HepG2 (cell line): Measurements from ENCODE around the gene MEIOB. TPM values are rescaled to one million over a fixed set of nuclear protein-coding genes. Genes with fewer than 3 reads are reported as not detected.

Experiments used
- CBX1 ChIP-seq: IDR thresholded peaks from one replicate; pipeline ENCODE4 v1.6.1; 2016; ENCODE audit warnings: antibody characterized with exemption, low read depth
- HOXA9 ChIP-seq: sonication (generic); formaldehyde crosslinking; IDR thresholded peaks from 2 replicates; pipeline ENCODE4 v1.8.1; 2022; ENCODE audit warnings: missing genetic modification reagents, mild to moderate bottlenecking, moderate library complexity, borderline replicate concordance
- MXD4 ChIP-seq: IDR thresholded peaks from 2 replicates; pipeline ENCODE4 v1.6.1; 2016; ENCODE audit warnings: mild to moderate bottlenecking, missing biosample characterization, missing genetic modification reagents
- NPAS2 ChIP-seq: sonication (generic); formaldehyde crosslinking; IDR thresholded peaks from 2 replicates; pipeline ENCODE4 v1.8.0; 2022; ENCODE audit warnings: mild to moderate bottlenecking, missing genetic modification reagents, borderline replicate concordance
- SNAPC2 ChIP-seq: sonication (generic); formaldehyde crosslinking; IDR thresholded peaks from 2 replicates; pipeline ENCODE4 v1.8.1; 2022; ENCODE audit warnings: mild to moderate bottlenecking, missing genetic modification reagents
- TBX3 ChIP-seq: fragments of 450-650 bp; IDR thresholded peaks from 2 replicates; pipeline ENCODE4 v1.6.1; 2017; ENCODE audit warnings: antibody characterized with exemption, mild to moderate bottlenecking, inconsistent platforms, borderline replicate concordance
- ZNF263 ChIP-seq: sonication (generic); formaldehyde crosslinking; IDR thresholded peaks from 2 replicates; pipeline ENCODE4 v1.4.0; 2020; ENCODE audit warnings: missing genetic modification reagents
- ZNF343 ChIP-seq: sonication (generic); formaldehyde crosslinking; IDR thresholded peaks from 2 replicates; pipeline ENCODE4 v1.4.0; 2020; ENCODE audit warnings: mild to moderate bottlenecking, missing genetic modification reagents
- ZNF44 ChIP-seq: sonication (generic); formaldehyde crosslinking; IDR thresholded peaks from 2 replicates; pipeline ENCODE4 v1.5.1; 2020; ENCODE audit warnings: mild to moderate bottlenecking, missing genetic modification reagents
- polyA plus RNA-seq, 8 experiments: library from polyadenylated mRNA; depleted of rRNA in 3 of 8; stranded (reverse) in 7 of 8; unstranded in 1 of 8; fragments of >200 nt; fragmentation: Illumina TruSeq in 4 of 8; extraction: Trizol in 4 of 8; gene quantifications; 2 replicates each; pipeline versions ENCODE4 v1.2.1 to v1.2.3, GENCODE V29; 2011 to 2016; ENCODE audit warnings: low read depth in 4 of 8, missing spikeins in 1 of 8, mixed read lengths in 1 of 8; ENCODE audit not compliant: insufficient read depth in 1 of 8
- total RNA-seq, 5 experiments: library from RNA; depleted of rRNA; stranded (reverse); fragments of >200 nt; fragmentation: Illumina TruSeq; extraction: Trizol; gene quantifications; 2 replicates each; pipeline ENCODE4 v1.2.3, GENCODE V29; 2016; ENCODE audit warnings: low read depth in 1 of 5
- TF ChIP-seq, protein P1 (sequence below): sonication (generic); formaldehyde crosslinking; IDR thresholded peaks from 2 replicates; pipeline ENCODE4 v1.4.0; 2020; ENCODE audit warnings: mild to moderate bottlenecking, missing genetic modification reagents
- TF ChIP-seq, protein P2 (sequence below): sonication (generic); formaldehyde crosslinking; IDR thresholded peaks from 2 replicates; pipeline ENCODE4 v1.4.0; 2020; ENCODE audit warnings: missing genetic modification reagents, borderline replicate concordance
- TF ChIP-seq, protein P3 (sequence below): sonication (generic); formaldehyde crosslinking; IDR thresholded peaks from 2 replicates; pipeline ENCODE4 v1.5.0; 2020; ENCODE audit warnings: missing genetic modification reagents

MEIOB gene
- total and polyA plus RNA-seq, 2 of the 13 experiments (the other 11 are each of a cell fraction or from before 2014, with no cell fraction given), result 0.17 TPM; not detected in 1

DNA sequence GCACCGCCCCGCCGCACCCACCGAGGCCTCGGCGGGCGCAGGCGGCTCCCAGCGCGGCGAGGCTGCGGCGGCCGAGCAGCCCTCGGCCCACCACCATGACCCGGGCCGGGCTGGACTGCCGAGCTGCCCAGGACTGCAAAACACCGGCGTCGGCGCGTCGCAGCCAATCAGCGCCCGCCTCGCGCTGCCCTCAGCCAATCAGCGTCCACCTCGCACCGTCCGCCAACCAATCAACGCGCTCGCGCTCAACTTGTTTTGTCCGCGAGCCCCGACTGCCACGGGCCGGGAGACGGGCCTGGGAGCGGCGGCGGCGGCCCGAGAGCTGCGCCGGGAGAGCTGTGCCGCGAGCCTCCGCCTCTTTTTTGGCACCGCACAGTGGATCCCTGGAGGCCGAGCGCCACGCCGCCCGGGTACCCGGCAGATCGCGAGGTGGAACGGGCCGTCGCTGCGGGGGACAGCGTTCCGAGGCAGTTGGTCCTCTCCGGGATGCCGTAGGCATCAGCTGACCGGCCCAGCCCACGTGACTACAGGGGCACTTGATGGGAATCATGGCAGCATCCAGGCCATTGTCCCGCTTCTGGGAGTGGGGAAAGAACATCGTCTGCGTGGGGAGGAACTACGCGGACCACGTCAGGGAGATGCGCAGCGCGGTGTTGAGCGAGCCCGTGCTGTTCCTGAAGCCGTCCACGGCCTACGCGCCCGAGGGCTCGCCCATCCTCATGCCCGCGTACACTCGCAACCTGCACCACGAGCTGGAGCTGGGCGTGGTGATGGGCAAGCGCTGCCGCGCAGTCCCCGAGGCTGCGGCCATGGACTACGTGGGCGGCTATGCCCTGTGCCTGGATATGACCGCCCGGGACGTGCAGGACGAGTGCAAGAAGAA, 45.0 kb downstream of the MEIOB start, which contains the start of the genes FAHD1 and HAGH (continued):
- TF ChIP-seq, protein P1, sequence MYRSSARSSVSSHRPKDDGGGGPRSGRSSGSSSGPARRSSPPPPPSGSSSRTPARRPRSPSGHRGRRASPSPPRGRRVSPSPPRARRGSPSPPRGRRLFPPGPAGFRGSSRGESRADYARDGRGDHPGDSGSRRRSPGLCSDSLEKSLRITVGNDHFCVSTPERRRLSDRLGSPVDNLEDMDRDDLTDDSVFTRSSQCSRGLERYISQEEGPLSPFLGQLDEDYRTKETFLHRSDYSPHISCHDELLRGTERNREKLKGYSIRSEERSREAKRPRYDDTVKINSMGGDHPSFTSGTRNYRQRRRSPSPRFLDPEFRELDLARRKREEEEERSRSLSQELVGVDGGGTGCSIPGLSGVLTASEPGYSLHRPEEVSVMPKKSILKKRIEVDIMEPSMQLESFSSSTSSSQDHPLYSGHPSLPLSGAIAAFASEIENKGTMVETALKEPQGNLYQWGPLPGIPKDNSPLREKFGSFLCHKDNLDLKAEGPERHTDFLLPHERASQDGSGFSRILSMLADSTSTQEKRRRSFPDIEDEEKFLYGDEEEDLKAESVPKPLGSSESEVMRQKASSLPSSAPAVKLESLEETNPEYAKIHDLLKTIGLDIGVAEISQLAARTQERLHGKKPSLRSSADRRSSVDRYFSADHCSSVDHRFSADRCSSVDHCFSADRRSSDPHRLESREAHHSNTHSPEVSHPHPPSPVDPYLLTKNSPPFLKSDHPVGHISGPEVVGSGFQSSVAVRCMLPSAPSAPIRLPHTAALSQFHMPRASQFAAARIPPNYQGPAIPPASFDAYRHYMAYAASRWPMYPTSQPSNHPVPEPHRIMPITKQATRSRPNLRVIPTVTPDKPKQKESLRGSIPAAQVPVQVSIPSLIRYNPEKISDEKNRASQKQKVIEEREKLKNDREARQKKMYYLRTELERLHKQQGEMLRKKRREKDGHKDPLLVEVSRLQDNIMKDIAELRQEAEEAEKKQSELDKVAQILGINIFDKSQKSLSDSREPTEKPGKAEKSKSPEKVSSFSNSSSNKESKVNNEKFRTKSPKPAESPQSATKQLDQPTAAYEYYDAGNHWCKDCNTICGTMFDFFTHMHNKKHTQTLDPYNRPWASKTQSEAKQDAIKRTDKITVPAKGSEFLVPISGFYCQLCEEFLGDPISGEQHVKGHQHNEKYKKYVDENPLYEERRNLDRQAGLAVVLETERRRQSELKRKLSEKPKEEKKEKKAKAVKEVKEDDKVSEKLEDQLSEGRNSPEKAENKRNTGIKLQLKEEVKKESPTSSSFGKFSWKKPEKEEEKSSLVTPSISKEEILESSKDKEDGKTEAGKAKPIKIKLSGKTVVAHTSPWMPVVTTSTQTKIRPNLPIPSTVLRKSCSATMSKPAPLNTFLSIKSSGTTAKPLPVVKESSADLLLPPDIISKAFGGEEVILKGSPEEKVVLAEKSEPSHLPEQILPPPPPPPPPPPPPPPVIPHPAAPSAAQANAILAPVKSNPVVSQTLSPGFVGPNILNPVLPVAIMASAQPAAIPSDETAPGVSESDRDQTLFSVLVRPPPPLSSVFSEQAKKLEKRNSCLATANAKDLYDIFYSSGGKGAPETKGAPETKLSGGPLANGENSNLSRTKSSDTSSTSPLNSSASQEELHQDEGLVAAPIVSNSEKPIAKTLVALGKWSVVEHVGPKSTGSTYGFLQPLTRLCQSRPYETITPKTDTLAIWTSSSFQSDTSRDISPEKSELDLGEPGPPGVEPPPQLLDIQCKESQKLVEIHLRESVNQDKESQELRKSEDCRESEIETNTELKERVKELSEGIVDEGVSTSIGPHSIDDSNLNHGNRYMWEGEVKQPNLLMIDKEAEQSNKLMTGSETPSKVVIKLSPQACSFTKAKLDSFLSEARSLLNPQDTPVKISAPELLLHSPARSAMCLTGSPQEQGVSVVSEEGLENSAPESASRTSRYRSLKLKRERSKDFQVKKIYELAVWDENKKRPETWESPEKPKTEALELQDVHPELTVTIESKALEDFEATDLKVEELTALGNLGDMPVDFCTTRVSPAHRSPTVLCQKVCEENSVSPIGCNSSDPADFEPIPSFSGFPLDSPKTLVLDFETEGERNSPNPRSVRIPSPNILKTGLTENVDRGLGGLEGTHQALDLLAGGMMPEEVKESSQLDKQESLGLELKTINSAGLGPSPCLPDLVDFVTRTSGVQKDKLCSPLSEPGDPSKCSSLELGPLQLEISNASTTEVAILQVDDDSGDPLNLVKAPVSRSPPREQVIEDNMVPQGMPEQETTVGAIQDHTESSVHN (CRISPR knock-in tag), result peak; percentile 49; the same call in 1 of the 2 replicates
- TF ChIP-seq ZNF44 (peak; percentile 84; the same call in 1 of the 2 replicates), SNAPC2 (CRISPR knock-in tag) (peak; percentile 78; the same call in 1 of the 2 replicates), ZNF343 (peak; percentile 68; the same call in 1 of the 2 replicates), HOXA9 (CRISPR knock-in tag) (peak; percentile 91; the same call in 1 of the 2 replicates), CBX1 (peak; percentile 80), ZNF263 (CRISPR knock-in tag) (no peak; the same call in none of the 2 replicates), MXD4 (CRISPR knock-in tag) (peak; percentile 87; the same call in 1 of the 2 replicates), TBX3 (peak; percentile 60), NPAS2 (CRISPR knock-in tag) (no peak)
- TF ChIP-seq, protein P2, sequence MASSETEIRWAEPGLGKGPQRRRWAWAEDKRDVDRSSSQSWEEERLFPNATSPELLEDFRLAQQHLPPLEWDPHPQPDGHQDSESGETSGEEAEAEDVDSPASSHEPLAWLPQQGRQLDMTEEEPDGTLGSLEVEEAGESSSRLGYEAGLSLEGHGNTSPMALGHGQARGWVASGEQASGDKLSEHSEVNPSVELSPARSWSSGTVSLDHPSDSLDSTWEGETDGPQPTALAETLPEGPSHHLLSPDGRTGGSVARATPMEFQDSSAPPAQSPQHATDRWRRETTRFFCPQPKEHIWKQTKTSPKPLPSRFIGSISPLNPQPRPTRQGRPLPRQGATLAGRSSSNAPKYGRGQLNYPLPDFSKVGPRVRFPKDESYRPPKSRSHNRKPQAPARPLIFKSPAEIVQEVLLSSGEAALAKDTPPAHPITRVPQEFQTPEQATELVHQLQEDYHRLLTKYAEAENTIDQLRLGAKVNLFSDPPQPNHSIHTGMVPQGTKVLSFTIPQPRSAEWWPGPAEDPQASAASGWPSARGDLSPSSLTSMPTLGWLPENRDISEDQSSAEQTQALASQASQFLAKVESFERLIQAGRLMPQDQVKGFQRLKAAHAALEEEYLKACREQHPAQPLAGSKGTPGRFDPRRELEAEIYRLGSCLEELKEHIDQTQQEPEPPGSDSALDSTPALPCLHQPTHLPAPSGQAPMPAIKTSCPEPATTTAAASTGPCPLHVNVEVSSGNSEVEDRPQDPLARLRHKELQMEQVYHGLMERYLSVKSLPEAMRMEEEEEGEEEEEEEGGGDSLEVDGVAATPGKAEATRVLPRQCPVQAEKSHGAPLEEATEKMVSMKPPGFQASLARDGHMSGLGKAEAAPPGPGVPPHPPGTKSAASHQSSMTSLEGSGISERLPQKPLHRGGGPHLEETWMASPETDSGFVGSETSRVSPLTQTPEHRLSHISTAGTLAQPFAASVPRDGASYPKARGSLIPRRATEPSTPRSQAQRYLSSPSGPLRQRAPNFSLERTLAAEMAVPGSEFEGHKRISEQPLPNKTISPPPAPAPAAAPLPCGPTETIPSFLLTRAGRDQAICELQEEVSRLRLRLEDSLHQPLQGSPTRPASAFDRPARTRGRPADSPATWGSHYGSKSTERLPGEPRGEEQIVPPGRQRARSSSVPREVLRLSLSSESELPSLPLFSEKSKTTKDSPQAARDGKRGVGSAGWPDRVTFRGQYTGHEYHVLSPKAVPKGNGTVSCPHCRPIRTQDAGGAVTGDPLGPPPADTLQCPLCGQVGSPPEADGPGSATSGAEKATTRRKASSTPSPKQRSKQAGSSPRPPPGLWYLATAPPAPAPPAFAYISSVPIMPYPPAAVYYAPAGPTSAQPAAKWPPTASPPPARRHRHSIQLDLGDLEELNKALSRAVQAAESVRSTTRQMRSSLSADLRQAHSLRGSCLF (CRISPR knock-in tag), result no peak
- TF ChIP-seq, protein P3, sequence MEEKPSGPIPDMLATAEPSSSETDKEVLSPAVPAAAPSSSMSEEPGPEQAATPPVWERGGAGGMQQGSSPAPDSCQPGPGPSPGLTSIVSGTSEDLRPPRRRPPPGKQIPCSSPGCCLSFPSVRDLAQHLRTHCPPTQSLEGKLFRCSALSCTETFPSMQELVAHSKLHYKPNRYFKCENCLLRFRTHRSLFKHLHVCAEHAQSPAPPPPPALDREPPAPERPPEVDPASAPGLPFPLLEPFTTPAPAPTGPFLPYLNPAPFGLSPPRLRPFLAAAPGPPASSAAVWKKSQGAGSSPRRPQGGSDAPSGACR, result peak; percentile 92
